ENCODE results near the gene IQCH.
"Not testable (repeated sequence)": the region's sequence is repeated elsewhere in the genome, so short reads cannot be mapped to it uniquely, and the experiment has no call there.

The IQCH gene

GRCh38 chr15:67416891-67417290, 162.3 kb downstream of the IQCH start:
- Histone ChIP-seq H3K9me3 (replicated peaks in 1 of 11) (no peaks in the 10 kb centered on the region), H3K4me3 (no peak overlapping the region), H3K4me2 (no peak overlapping the region), H3K27me3 (no peaks in the 10 kb centered on the region), H3K9ac (no peak overlapping the region), H4K20me1 (no peaks in the 10 kb centered on the region), H3K36me3 (no peaks in the 10 kb centered on the region), H3K4me1 (peaks cover 10 to 20% (median 17%) of the 10 kb centered on the region in 10 experiments), H3K27ac (no peak overlapping the region)
- no peak for TF ChIP-seq Cebpa-rat (IDR thresholded peaks at IDR 0.05)

GRCh38 chr15:67419705-67420104, 165.1 kb downstream of the IQCH start:
- Histone ChIP-seq H3K4me2 (no peak overlapping the region), H3K36me3 (no peaks in the 10 kb centered on the region), H3K9ac (no peak overlapping the region), H3K9me3 (replicated peaks in 1 of 11) (no peaks in the 10 kb centered on the region), H3K4me1 (peaks cover 0 to 8% (median 7%) of the 10 kb centered on the region in 10 experiments; a peak in 7 of 20 replicates), H3K4me3 (no peak overlapping the region), H3K27me3 (no peaks in the 10 kb centered on the region), H4K20me1 (no peaks in the 10 kb centered on the region), H3K27ac (no peak overlapping the region)
- TF ChIP-seq Cebpa-rat (IDR thresholded peaks at IDR 0.05) = no peak

- Histone ChIP-seq H3K36me3 (no peaks in the 10 kb centered on the region), H3K4me1 (peaks cover 0 to 4% (median 3%) of the 10 kb centered on the region in 10 experiments; a peak in 6 of 20 replicates), H3K27me3 (no peaks in the 10 kb centered on the region), H3K4me2 (no peak overlapping the region), H4K20me1 (no peaks in the 10 kb centered on the region), H3K9me3 (replicated peaks in 1 of 11) (no peaks in the 10 kb centered on the region), H3K9ac (no peak overlapping the region), H3K27ac (no peak overlapping the region), H3K4me3 (no peak overlapping the region)
- TF ChIP-seq Cebpa-rat (IDR thresholded peaks at IDR 0.05) = no peak
Measured at GRCh38 chr15:67420137-67420536, 165.6 kb downstream of the IQCH start.

GRCh38 chr15:67421105-67421504, 166.5 kb downstream of the IQCH start:
- Histone ChIP-seq H3K4me1 (no peaks in the 10 kb centered on the region), H3K9me3 (replicated peaks in 1 of 11) (no peaks in the 10 kb centered on the region), H3K27me3 (no peaks in the 10 kb centered on the region), H3K9ac (no peak overlapping the region), H3K4me3 (no peak overlapping the region), H3K36me3 (no peaks in the 10 kb centered on the region), H3K4me2 (no peak overlapping the region), H4K20me1 (no peaks in the 10 kb centered on the region), H3K27ac (no peak overlapping the region)
- no peak for TF ChIP-seq Cebpa-rat (IDR thresholded peaks at IDR 0.05)

- Histone ChIP-seq H3K4me1 (no peaks in the 10 kb centered on the region), H4K20me1 (no peaks in the 10 kb centered on the region), H3K27ac (no peak overlapping the region), H3K36me3 (no peaks in the 10 kb centered on the region), H3K4me2 (no peak overlapping the region), H3K27me3 (0 out of 22 replicates have a peak, but pooled peaks cover 0 to 2% (median 0%) of the 10 kb centered on the region in 11 experiments), H3K4me3 (no peak overlapping the region), H3K9me3 (replicated peaks in 1 of 11) (no peaks in the 10 kb centered on the region), H3K9ac (no peak overlapping the region)
- TF ChIP-seq Cebpa-rat (IDR thresholded peaks at IDR 0.05) = no peak
Measured at GRCh38 chr15:67422296-67422695, 167.7 kb downstream of the IQCH start.

- TF ChIP-seq Cebpa-rat (IDR thresholded peaks at IDR 0.05) = no peak
- no peaks in the 10 kb centered on the region for H4K20me1 ChIP-seq
- H3K36me3 ChIP-seq = no peaks in the 10 kb centered on the region
- H3K4me1 ChIP-seq = no peaks in the 10 kb centered on the region
- H3K4me3 ChIP-seq = no peak overlapping the region
- no peaks in the 10 kb centered on the region for H3K27me3 ChIP-seq
- H3K9me3 ChIP-seq (replicated peaks in 1 of 11) = no peaks in the 10 kb centered on the region
- H3K9ac ChIP-seq = no peak overlapping the region
- no peak overlapping the region for H3K4me2 ChIP-seq
- H3K27ac ChIP-seq = no peak overlapping the region
Measured at GRCh38 chr15:67433495-67434099, 179.0 kb downstream of the IQCH start.

- not testable (repeated sequence) for H3K36me3 ChIP-seq; H4K20me1 ChIP-seq; H3K4me2 ChIP-seq; H3K9me3 ChIP-seq (replicated peaks in 1 of 11); H3K4me1 ChIP-seq; H3K4me3 ChIP-seq; H3K27me3 ChIP-seq; H3K9ac ChIP-seq; H3K27ac ChIP-seq
Measured at GRCh38 chr15:67436351-67437250, 182.0 kb downstream of the IQCH start.

GRCh38 chr15:67444100-67444499, 189.5 kb downstream of the IQCH start:
- Histone ChIP-seq H3K9ac (no peak overlapping the region), H3K4me3 (no peak overlapping the region), H3K4me1 (no peaks in the 10 kb centered on the region), H3K27ac (no peak overlapping the region), H3K9me3 (replicated peaks in 1 of 11) (peaks cover 0 to 5% (median 0%) of the 10 kb centered on the region in 11 experiments; a peak in 1 of 22 replicates), H3K36me3 (no peaks in the 10 kb centered on the region), H3K4me2 (no peak overlapping the region), H3K27me3 (no peaks in the 10 kb centered on the region), H4K20me1 (no peaks in the 10 kb centered on the region)
- no peak for TF ChIP-seq Cebpa-rat (IDR thresholded peaks at IDR 0.05)

GRCh38 chr15:67446449-67446848, 191.9 kb downstream of the IQCH start:
- no peak overlapping the region for H3K4me3 ChIP-seq
- no peaks in the 10 kb centered on the region for H3K4me1 ChIP-seq
- H3K36me3 ChIP-seq = no peaks in the 10 kb centered on the region
- H3K27ac ChIP-seq = no peak overlapping the region
- no peaks in the 10 kb centered on the region for H4K20me1 ChIP-seq
- H3K4me2 ChIP-seq = no peak overlapping the region
- H3K9ac ChIP-seq = no peak overlapping the region
- TF ChIP-seq Cebpa-rat (IDR thresholded peaks at IDR 0.05) = no peak
- H3K27me3 ChIP-seq = no peaks in the 10 kb centered on the region
- peaks cover 0 to 3% (median 0%) of the 10 kb centered on the region in 11 experiments; a peak in 1 of 22 replicates for H3K9me3 ChIP-seq (replicated peaks in 1 of 11)

- H3K27me3 ChIP-seq; H4K20me1 ChIP-seq; H3K9me3 ChIP-seq (replicated peaks in 1 of 11); H3K27ac ChIP-seq; H3K4me1 ChIP-seq; H3K4me2 ChIP-seq; H3K4me3 ChIP-seq; H3K36me3 ChIP-seq; H3K9ac ChIP-seq: not testable (repeated sequence)
Measured at GRCh38 chr15:67448372-67448771, 193.8 kb downstream of the IQCH start.

- not testable (repeated sequence) for H4K20me1 ChIP-seq, H3K4me3 ChIP-seq
Measured at GRCh38 chr15:67453703-67454102, 199.1 kb downstream of the IQCH start.

More at GRCh38 chr15:67453703-67454102, 199.1 kb downstream of the IQCH start:
- not testable (repeated sequence) for H3K27ac ChIP-seq, H3K4me1 ChIP-seq, H3K9ac ChIP-seq, H3K36me3 ChIP-seq, H3K27me3 ChIP-seq, H3K4me2 ChIP-seq
- peaks cover 9 to 17% (median 15%) of the 10 kb centered on the region in 11 experiments; a peak in 21 of 22 replicates for H3K9me3 ChIP-seq (replicated peaks in 1 of 11)

Data from BLaER1 treated with 17β-estradiol and CSF1 and Interleukin-3, amounts not matched to agents 10 nM and 100 nM (cell line).